ENCODE data around the gene CMPK2.

The CMPK2 gene

GRCh38 chr2:6883448-6884122 is 17.9 kb upstream of the CMPK2 start:
- peaks cover 0 to 24% of the 10 kb centered on the region in 2 experiments for H3K27me3 ChIP-seq (ENCODE audit: control insufficient read depth in 1 of 2, insufficient read depth in 1 of 2, low read length in 2 of 2)
- H2BK15ac ChIP-seq (ENCODE audit: low read depth, poor library complexity, severe bottlenecking), result no peak overlapping the region
- H3K79me1 ChIP-seq (replicated peaks; ENCODE audit: low read length, poor library complexity, severe bottlenecking), result no peaks in the 10 kb centered on the region
- WGBS, result 86% methylated on average over 5 of the region's 7 CpGs
- H2BK12ac ChIP-seq (ENCODE audit: low read length in 2 of 2), result no peak overlapping the region
- no peak overlapping the region for H3K4me2 ChIP-seq (ENCODE audit: low read length, poor library complexity, severe bottlenecking)
- H2BK120ac ChIP-seq (ENCODE audit: low read depth, low read length), result no peak overlapping the region
- H3K27ac ChIP-seq (ENCODE audit: low read length, poor library complexity, severe bottlenecking), result no peak overlapping the region
- H3K4me3 ChIP-seq (ENCODE audit: insufficient read depth in 1 of 2, low read depth in 1 of 2, low read length in 2 of 2), result no peak overlapping the region
- H2AFZ ChIP-seq (ENCODE audit: low read depth, low read length), result no peak overlapping the region
- no peak overlapping the region for H3K14ac ChIP-seq (ENCODE audit: low read length in 2 of 2)
- H3K9ac ChIP-seq (ENCODE audit: low read length), result no peak overlapping the region
- no peak overlapping the region for H4K8ac ChIP-seq (ENCODE audit: low read length)
- H3K36me3 ChIP-seq (ENCODE audit: control insufficient read depth in 1 of 2, insufficient read depth in 2 of 2, low read depth in 1 of 2, low read length in 2 of 2), result no peaks in the 10 kb centered on the region
- H3K4me1 ChIP-seq (ENCODE audit: control insufficient read depth, insufficient read depth, low read depth, low read length), result no peaks in the 10 kb centered on the region
- no peak overlapping the region for H4K91ac ChIP-seq (ENCODE audit: low read length)
- H3K18ac ChIP-seq (ENCODE audit: low read depth in 1 of 2, low read length in 2 of 2), result no peak overlapping the region
- no peak for DNase-seq
- H2BK5ac ChIP-seq (ENCODE audit: low read depth, low read length, poor library complexity, severe bottlenecking), result no peak overlapping the region
- no peaks in the 10 kb centered on the region for H3K9me3 ChIP-seq (ENCODE audit: control insufficient read depth, low read length)
- H3K4ac ChIP-seq (ENCODE audit: low read depth in 1 of 2, low read length in 2 of 2), result no peak overlapping the region
- H3K23ac ChIP-seq (ENCODE audit: low read length in 2 of 2), result no peak overlapping the region
- no peak overlapping the region for H2AK5ac ChIP-seq (ENCODE audit: low read length, severe bottlenecking)

DNA sequence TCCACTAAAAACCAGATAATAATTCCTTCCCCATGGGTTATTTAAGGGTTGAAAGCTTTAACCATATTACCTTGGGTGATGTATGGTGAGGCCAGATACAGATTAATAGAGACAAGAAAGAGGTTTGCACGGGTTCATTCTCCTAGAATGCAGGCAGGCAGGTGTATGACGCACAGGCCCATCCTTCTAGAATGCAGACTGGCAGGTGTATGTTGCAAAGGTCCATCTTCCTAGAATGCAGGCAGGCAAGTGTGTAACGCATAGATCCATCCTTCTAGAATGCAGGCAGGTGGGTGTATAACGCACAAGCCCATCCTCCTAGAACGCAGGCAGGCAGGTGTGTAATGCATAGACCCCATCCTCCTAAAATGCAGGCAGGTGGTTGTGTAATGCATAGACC is 15.8 kb upstream of the CMPK2 start:
- Histone ChIP-seq H3K4me3 (ENCODE audit: insufficient read depth in 1 of 2, low read depth in 1 of 2, low read length in 2 of 2) (no peak overlapping the region), H3K27ac (ENCODE audit: low read length, poor library complexity, severe bottlenecking) (no peak overlapping the region), H2AFZ (ENCODE audit: low read depth, low read length) (no peak overlapping the region), H3K14ac (ENCODE audit: low read length in 2 of 2) (no peak overlapping the region), H4K91ac (ENCODE audit: low read length) (no peak overlapping the region), H3K4me2 (ENCODE audit: low read length, poor library complexity, severe bottlenecking) (no peak overlapping the region), H2BK5ac (ENCODE audit: low read depth, low read length, poor library complexity, severe bottlenecking) (no peak overlapping the region), H3K79me1 (replicated peaks; ENCODE audit: low read length, poor library complexity, severe bottlenecking) (no peaks in the 10 kb centered on the region), H3K18ac (ENCODE audit: low read depth in 1 of 2, low read length in 2 of 2) (no peak overlapping the region), H3K27me3 (ENCODE audit: control insufficient read depth in 1 of 2, insufficient read depth in 1 of 2, low read length in 2 of 2) (peaks cover 0 to 21% of the 10 kb centered on the region in 2 experiments), H3K4me1 (ENCODE audit: control insufficient read depth, insufficient read depth, low read depth, low read length) (no peaks in the 10 kb centered on the region), H2BK15ac (ENCODE audit: low read depth, poor library complexity, severe bottlenecking) (no peak overlapping the region), H4K8ac (ENCODE audit: low read length) (no peak overlapping the region), H2BK12ac (ENCODE audit: low read length in 2 of 2) (no peak overlapping the region), H3K23ac (ENCODE audit: low read length in 2 of 2) (no peak overlapping the region), H3K4ac (ENCODE audit: low read depth in 1 of 2, low read length in 2 of 2) (no peak overlapping the region), H2AK5ac (ENCODE audit: low read length, severe bottlenecking) (no peak overlapping the region), H2BK120ac (ENCODE audit: low read depth, low read length) (no peak overlapping the region), H3K36me3 (ENCODE audit: control insufficient read depth in 1 of 2, insufficient read depth in 2 of 2, low read depth in 1 of 2, low read length in 2 of 2) (no peaks in the 10 kb centered on the region), H3K9ac (ENCODE audit: low read length) (no peak overlapping the region), H3K9me3 (ENCODE audit: control insufficient read depth, low read length) (no peaks in the 10 kb centered on the region)
- DNase-seq, result no peak
- WGBS, result 78% methylated on average over 5 of the region's 5 CpGs

GRCh38 chr2:6881046-6881445 is 15.3 kb upstream of the CMPK2 start:
- Histone ChIP-seq H2BK5ac (ENCODE audit: low read depth, low read length, poor library complexity, severe bottlenecking) (no peak overlapping the region), H3K36me3 (ENCODE audit: control insufficient read depth in 1 of 2, insufficient read depth in 2 of 2, low read depth in 1 of 2, low read length in 2 of 2) (no peaks in the 10 kb centered on the region), H3K4me3 (ENCODE audit: insufficient read depth in 1 of 2, low read depth in 1 of 2, low read length in 2 of 2) (no peak overlapping the region), H3K9ac (ENCODE audit: low read length) (no peak overlapping the region), H3K23ac (ENCODE audit: low read length in 2 of 2) (no peak overlapping the region), H3K4me1 (ENCODE audit: control insufficient read depth, insufficient read depth, low read depth, low read length) (no peaks in the 10 kb centered on the region), H3K4ac (ENCODE audit: low read depth in 1 of 2, low read length in 2 of 2) (no peak overlapping the region), H2AK5ac (ENCODE audit: low read length, severe bottlenecking) (no peak overlapping the region), H2BK120ac (ENCODE audit: low read depth, low read length) (no peak overlapping the region), H3K18ac (ENCODE audit: low read depth in 1 of 2, low read length in 2 of 2) (no peak overlapping the region), H4K8ac (ENCODE audit: low read length) (no peak overlapping the region), H3K27ac (ENCODE audit: low read length, poor library complexity, severe bottlenecking) (no peak overlapping the region), H3K79me1 (replicated peaks; ENCODE audit: low read length, poor library complexity, severe bottlenecking) (no peaks in the 10 kb centered on the region), H2BK15ac (ENCODE audit: low read depth, poor library complexity, severe bottlenecking) (no peak overlapping the region), H3K4me2 (ENCODE audit: low read length, poor library complexity, severe bottlenecking) (no peak overlapping the region), H4K91ac (ENCODE audit: low read length) (no peak overlapping the region), H2BK12ac (ENCODE audit: low read length in 2 of 2) (no peak overlapping the region), H3K14ac (ENCODE audit: low read length in 2 of 2) (no peak overlapping the region), H3K9me3 (ENCODE audit: control insufficient read depth, low read length) (no peaks in the 10 kb centered on the region), H3K27me3 (ENCODE audit: control insufficient read depth in 1 of 2, insufficient read depth in 1 of 2, low read length in 2 of 2) (peaks cover 0 to 21% of the 10 kb centered on the region in 2 experiments), H2AFZ (ENCODE audit: low read depth, low read length) (no peak overlapping the region)
- no CpG with 5 or more reads among the region's 1 CpG for WGBS
- no peak for DNase-seq

GRCh38 chr2:6880200-6880733 is 14.6 kb upstream of the CMPK2 start:
- Histone ChIP-seq H3K23ac (ENCODE audit: low read length in 2 of 2) (no peak overlapping the region), H3K18ac (ENCODE audit: low read depth in 1 of 2, low read length in 2 of 2) (no peak overlapping the region), H3K4me3 (ENCODE audit: insufficient read depth in 1 of 2, low read depth in 1 of 2, low read length in 2 of 2) (no peak overlapping the region), H3K4ac (ENCODE audit: low read depth in 1 of 2, low read length in 2 of 2) (no peak overlapping the region), H3K27me3 (ENCODE audit: control insufficient read depth in 1 of 2, insufficient read depth in 1 of 2, low read length in 2 of 2) (peaks cover 0 to 21% of the 10 kb centered on the region in 2 experiments), H2BK12ac (ENCODE audit: low read length in 2 of 2) (no peak overlapping the region), H4K8ac (ENCODE audit: low read length) (no peak overlapping the region), H2BK5ac (ENCODE audit: low read depth, low read length, poor library complexity, severe bottlenecking) (no peak overlapping the region), H3K14ac (ENCODE audit: low read length in 2 of 2) (no peak overlapping the region), H2BK120ac (ENCODE audit: low read depth, low read length) (no peak overlapping the region), H3K4me1 (ENCODE audit: control insufficient read depth, insufficient read depth, low read depth, low read length) (no peaks in the 10 kb centered on the region), H3K36me3 (ENCODE audit: control insufficient read depth in 1 of 2, insufficient read depth in 2 of 2, low read depth in 1 of 2, low read length in 2 of 2) (no peaks in the 10 kb centered on the region), H3K79me1 (replicated peaks; ENCODE audit: low read length, poor library complexity, severe bottlenecking) (no peaks in the 10 kb centered on the region), H3K9me3 (ENCODE audit: control insufficient read depth, low read length) (no peaks in the 10 kb centered on the region), H2BK15ac (ENCODE audit: low read depth, poor library complexity, severe bottlenecking) (no peak overlapping the region), H2AK5ac (ENCODE audit: low read length, severe bottlenecking) (no peak overlapping the region), H3K9ac (ENCODE audit: low read length) (no peak overlapping the region), H3K4me2 (ENCODE audit: low read length, poor library complexity, severe bottlenecking) (no peak overlapping the region), H2AFZ (ENCODE audit: low read depth, low read length) (no peak overlapping the region), H4K91ac (ENCODE audit: low read length) (no peak overlapping the region), H3K27ac (ENCODE audit: low read length, poor library complexity, severe bottlenecking) (no peak overlapping the region)
- WGBS, result 54% methylated on average over 1 of the region's 2 CpGs
- peak; percentile 17 for DNase-seq

Data from mesenchymal stem cell (in vitro differentiated cells and primary cell).